Fibroblast of skin of left biceps (primary cell): ENCODE data around the gene COQ7.

Experiments used
- DNase-seq, 2 experiments: peaks; one replicate each; pipeline ENCODE4 v3.0.0-alpha.2; 2013; ENCODE audit warnings: low read depth in 2 of 2

COQ7 gene

GRCh38 chr16:19086322-19087199 lies 19.1 kb downstream of the COQ7 start:
- peak; percentile 79 for DNase-seq

GRCh38 chr16:19088341-19088916 lies 21.0 kb downstream of the COQ7 start:
- DNase-seq = no peak

- no peak for DNase-seq
These were observed 22.1 kb downstream of the COQ7 start for GRCh38 chr16:19089410-19089955.

- no peak for DNase-seq
These were observed 23.5 kb downstream of the COQ7 start for GRCh38 chr16:19090916-19091315.

GRCh38 chr16:19092653-19093410 lies 25.4 kb downstream of the COQ7 start:
- no peak for DNase-seq

GRCh38 chr16:19093631-19094541 lies 26.5 kb downstream of the COQ7 start:
- no peak for DNase-seq

- no peak for DNase-seq
These were observed 27.3 kb downstream of the COQ7 start for GRCh38 chr16:19094542-19095365.

- DNase-seq = no peak
These were observed 28.2 kb downstream of the COQ7 start for GRCh38 chr16:19095654-19096053.

GRCh38 chr16:19098173-19098572 lies 30.8 kb downstream of the COQ7 start:
- no peak for DNase-seq

GRCh38 chr16:19102187-19102872 lies 34.9 kb downstream of the COQ7 start:
- DNase-seq = no peak

- no peak for DNase-seq
These were observed 37.2 kb downstream of the COQ7 start for GRCh38 chr16:19104607-19105006.

GRCh38 chr16:19105131-19105530 lies 37.7 kb downstream of the COQ7 start:
- no peak for DNase-seq

- no peak for DNase-seq
These were observed 38.6 kb downstream of the COQ7 start for GRCh38 chr16:19105891-19106624.

GRCh38 chr16:19106625-19107020 lies 39.2 kb downstream of the COQ7 start:
- DNase-seq = no peak

GRCh38 chr16:19108409-19109287 lies 41.2 kb downstream of the COQ7 start:
- DNase-seq = no peak

- DNase-seq = no peak
These were observed 41.9 kb downstream of the COQ7 start for GRCh38 chr16:19109288-19109664.

- DNase-seq = no peak
These were observed 43.3 kb downstream of the COQ7 start for GRCh38 chr16:19110537-19111360.
